Measurements from ENCODE around the gene U2AF1L4. TPM values are rescaled to one million over a fixed set of nuclear protein-coding genes. Genes with fewer than 3 reads are reported as not detected.

U2AF1L4 gene
- total RNA-seq, 4 donors from 2014 or later, result 29.7 to 51.7 (median 36.8) TPM

DNA sequence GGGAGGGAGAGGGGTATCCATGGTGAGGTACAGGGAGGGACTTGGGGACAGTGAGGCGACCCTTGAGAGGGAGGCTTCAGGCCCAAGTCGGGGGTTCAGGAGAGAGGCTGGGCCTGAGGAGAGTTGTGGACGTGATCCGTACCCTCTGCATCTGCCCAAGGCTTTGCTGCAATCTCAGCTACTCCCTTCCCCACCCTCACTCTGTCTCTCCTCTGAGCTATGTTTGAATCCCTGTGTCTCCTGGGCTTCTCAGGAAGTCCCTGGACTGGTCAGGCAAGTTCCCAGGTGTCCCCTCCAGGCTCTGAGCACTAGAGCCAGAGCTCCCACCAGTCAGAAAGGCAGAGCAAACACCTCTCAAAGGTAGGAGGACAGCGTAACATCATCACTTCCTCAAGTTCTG, 4.9 kb upstream of the U2AF1L4 start:
- intact Hi-C loops (cut with DNase I), result loop anchor here (10.0 kb wide), 1 partner anchor 185 kb away; the partner anchor contains the start of gene LRFN3
- no peaks in the 10 kb centered on the region for H3K9me3 ChIP-seq
- WGBS, 2 donors, result 93 to 94% methylated on average over 5 of the region's 5 CpGs
- H3K36me3 ChIP-seq, result peaks cover 18 to 21% of the 10 kb centered on the region in 2 donors
- no peaks in the 10 kb centered on the region for H3K27me3 ChIP-seq
- no peak overlapping the region for H3K4me3 ChIP-seq (replicated peaks in 1 of 3)
- H3K4me1 ChIP-seq, result peaks cover 17 to 28% of the 10 kb centered on the region in 2 donors
- no peak overlapping the region for H3K27ac ChIP-seq
- TF ChIP-seq, protein P1, sequence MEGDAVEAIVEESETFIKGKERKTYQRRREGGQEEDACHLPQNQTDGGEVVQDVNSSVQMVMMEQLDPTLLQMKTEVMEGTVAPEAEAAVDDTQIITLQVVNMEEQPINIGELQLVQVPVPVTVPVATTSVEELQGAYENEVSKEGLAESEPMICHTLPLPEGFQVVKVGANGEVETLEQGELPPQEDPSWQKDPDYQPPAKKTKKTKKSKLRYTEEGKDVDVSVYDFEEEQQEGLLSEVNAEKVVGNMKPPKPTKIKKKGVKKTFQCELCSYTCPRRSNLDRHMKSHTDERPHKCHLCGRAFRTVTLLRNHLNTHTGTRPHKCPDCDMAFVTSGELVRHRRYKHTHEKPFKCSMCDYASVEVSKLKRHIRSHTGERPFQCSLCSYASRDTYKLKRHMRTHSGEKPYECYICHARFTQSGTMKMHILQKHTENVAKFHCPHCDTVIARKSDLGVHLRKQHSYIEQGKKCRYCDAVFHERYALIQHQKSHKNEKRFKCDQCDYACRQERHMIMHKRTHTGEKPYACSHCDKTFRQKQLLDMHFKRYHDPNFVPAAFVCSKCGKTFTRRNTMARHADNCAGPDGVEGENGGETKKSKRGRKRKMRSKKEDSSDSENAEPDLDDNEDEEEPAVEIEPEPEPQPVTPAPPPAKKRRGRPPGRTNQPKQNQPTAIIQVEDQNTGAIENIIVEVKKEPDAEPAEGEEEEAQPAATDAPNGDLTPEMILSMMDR (IDR thresholded peaks at IDR 0.05), result no peak
- no peak for TF ChIP-seq POLR2A (IDR thresholded peaks at IDR 0.05)
- no peak for DNase-seq

DNA sequence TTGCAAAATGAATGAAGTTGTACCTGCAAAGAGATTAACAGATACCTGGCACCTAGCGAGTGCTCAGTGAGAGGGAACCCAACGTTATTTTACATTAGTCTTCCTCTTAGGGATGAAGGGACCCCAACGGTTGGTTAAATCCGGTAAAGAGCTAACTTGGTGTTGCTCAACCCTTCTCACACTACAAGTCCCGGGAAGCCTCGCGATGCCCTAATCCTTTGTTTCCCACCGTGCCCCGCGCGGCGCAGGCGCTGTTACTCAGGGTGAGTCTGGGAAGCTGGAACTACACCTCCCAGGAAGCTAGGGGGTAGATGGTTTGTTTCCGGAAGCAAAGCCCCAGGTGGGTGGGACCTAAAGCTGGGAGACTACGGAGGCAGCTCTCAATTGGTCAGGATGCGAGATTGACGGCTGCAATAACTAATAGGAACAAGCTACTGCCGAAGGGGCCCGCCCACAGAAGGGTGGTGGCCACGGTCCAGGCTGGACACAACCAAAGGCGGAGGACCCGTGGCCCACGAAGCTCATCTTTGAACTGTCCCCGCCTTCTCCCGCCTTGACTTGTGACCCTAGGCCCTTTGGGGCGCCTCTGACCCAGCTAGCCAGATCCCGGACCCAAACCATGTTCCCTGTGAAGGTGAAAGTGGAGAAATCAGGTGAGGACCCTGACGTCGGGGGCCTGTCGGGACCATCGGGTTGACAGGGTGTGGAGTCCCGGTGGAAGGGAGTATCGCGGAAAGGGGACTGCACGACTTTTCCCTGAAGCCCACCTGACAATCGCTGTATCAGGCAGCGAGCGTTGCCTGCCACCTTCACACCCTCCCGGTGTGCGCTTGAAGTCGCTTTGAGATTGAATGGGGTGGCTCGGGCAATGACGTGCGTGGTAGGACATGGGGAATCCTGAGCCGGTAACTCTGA, 3.1 kb upstream of the U2AF1L4 start, which contains the start of gene LIN37:
TSS of gene LIN37 (plus strand) at position 471 of the 915 bp plus-strand sequence. CDS start at position 620, 149 bp downstream.
- H3K4me3 ChIP-seq (replicated peaks in 1 of 3), result peak within 1 kb of the TSS; percentile 80 to 97 (median 91)
- intact Hi-C loops (cut with DNase I), result no loop called here
- peaks cover 22 to 36% of the 10 kb centered on the region in 2 donors for H3K4me1 ChIP-seq
- DNase-seq, result peak; percentile 99
- H3K9me3 ChIP-seq, result no peaks in the 10 kb centered on the region
- peak within 1 kb of the TSS in 2 of 3 donors; percentile 43 to 58 for H3K27ac ChIP-seq
- WGBS, 2 donors, result 0 to 1% methylated on average over 35 to 45 of the region's 45 CpGs
- H3K36me3 ChIP-seq, result peaks cover 11 to 18% of the 10 kb centered on the region in 2 donors
- no peaks in the 10 kb centered on the region for H3K27me3 ChIP-seq
- TF ChIP-seq, protein P1 (IDR thresholded peaks at IDR 0.05), result peak in 3 of 6 experiments; percentile 16 to 29 (median 23)
- peak; percentile 51 to 89 for TF ChIP-seq POLR2A (IDR thresholded peaks at IDR 0.05)

DNA sequence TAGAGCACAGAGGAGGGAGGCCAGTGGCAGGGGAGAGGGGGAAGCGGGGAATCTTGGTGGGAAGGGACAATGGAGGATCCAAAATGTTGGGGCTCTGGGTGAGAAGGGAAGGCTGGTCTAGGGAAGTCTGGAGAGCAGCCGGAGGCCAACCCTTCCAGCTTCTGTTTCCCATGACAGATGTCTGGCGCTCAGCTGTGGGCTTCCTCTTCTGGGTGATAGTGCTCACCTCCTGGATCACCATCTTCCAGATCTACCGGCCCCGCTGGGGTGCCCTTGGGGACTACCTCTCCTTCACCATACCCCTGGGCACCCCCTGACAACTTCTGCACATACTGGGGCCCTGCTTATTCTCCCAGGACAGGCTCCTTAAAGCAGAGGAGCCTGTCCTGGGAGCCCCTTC, 1.3 kb upstream of the U2AF1L4 start:
- no peaks in the 10 kb centered on the region for H3K9me3 ChIP-seq
- peaks cover 22 to 36% of the 10 kb centered on the region in 2 donors for H3K4me1 ChIP-seq
- TF ChIP-seq POLR2A (IDR thresholded peaks at IDR 0.05), result no peak
- TF ChIP-seq, protein P1 (IDR thresholded peaks at IDR 0.05), result no peak
- no peaks in the 10 kb centered on the region for H3K27me3 ChIP-seq
- no peak for DNase-seq
- WGBS, 2 donors, result 92% methylated on average over 5 of the region's 5 CpGs
- intact Hi-C loops (cut with DNase I), result no loop called here
- H3K4me3 ChIP-seq (replicated peaks in 1 of 3), result peak overlapping the region in 1 of 3 donors; percentile 78
- H3K36me3 ChIP-seq, result peaks cover 0 to 5% of the 10 kb centered on the region in 2 donors
- no peak overlapping the region for H3K27ac ChIP-seq

DNA sequence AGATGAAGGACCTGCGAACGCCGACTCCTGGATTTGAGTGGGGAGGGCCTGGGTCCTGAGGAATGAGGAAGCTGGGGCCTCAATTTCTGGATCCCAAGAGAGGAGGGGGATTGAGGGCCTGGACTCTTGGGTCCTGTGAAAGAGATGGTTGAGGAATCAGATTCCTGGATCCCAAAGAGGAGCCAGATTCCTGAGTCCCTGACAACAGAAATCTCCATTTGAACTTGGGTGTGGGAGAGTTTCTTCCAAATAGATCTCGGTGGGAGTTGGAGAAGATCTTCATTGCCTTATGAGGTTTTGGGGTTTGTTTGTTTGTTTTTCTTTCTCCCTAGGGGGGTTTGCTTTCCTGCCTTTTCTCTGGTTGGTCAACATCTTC, 857 bp upstream of the U2AF1L4 start:
- no peaks in the 10 kb centered on the region for H3K27me3 ChIP-seq
- intact Hi-C loops (cut with DNase I), result no loop called here
- peak overlapping the region in 1 of 3 donors; percentile 100 for H3K27ac ChIP-seq
- TF ChIP-seq, protein P1 (IDR thresholded peaks at IDR 0.05), result no peak
- TF ChIP-seq POLR2A (IDR thresholded peaks at IDR 0.05), result no peak
- H3K9me3 ChIP-seq, result no peaks in the 10 kb centered on the region
- no peak for DNase-seq
- H3K4me1 ChIP-seq, result peaks cover 24 to 39% of the 10 kb centered on the region in 2 donors
- peak overlapping the region in 2 of 3 donors; percentile 55 to 78 for H3K4me3 ChIP-seq (replicated peaks in 1 of 3)
- peaks cover 0 to 5% of the 10 kb centered on the region in 2 donors for H3K36me3 ChIP-seq
- WGBS, 2 donors, result 0 to 16% methylated on average over 4 of the region's 4 CpGs
